Ecto neural progenitor cell (in vitro differentiated cells): Measurements from ENCODE around the gene AGT.
"Not testable (repeated sequence)": the region's sequence is repeated elsewhere in the genome, so short reads cannot be mapped to it uniquely, and the experiment has no call there.

ENCODE experiments used
- DNase-seq: peaks from one replicate; pipeline ENCODE4 v3.0.0-alpha.2; 2018; ENCODE audit warnings: low spot score

The AGT gene

GRCh38 chr1:230707732-230708630 lies 5.9 kb downstream of the AGT start:
- DNase-seq = no peak

GRCh38 chr1:230706887-230707731 lies 6.8 kb downstream of the AGT start:
- DNase-seq = no peak

- DNase-seq = no peak
These were observed 7.8 kb downstream of the AGT start for GRCh38 chr1:230706020-230706699.

- no peak for DNase-seq
These were observed 8.5 kb downstream of the AGT start for GRCh38 chr1:230705289-230706019.

- no peak for DNase-seq
These were observed 9.1 kb downstream of the AGT start for GRCh38 chr1:230704830-230705229.

GRCh38 chr1:230703679-230704385 lies 10.1 kb downstream of the AGT start:
- no peak for DNase-seq

GRCh38 chr1:230702934-230703678 lies 10.8 kb downstream of the AGT start:
- DNase-seq = no peak

GRCh38 chr1:230701895-230702768 lies 11.8 kb downstream of the AGT start:
- DNase-seq = no peak

GRCh38 chr1:230701434-230701833 lies 12.5 kb downstream of the AGT start:
- DNase-seq = no peak

- DNase-seq = no peak
These were observed 13.8 kb downstream of the AGT start for GRCh38 chr1:230700132-230700531.

GRCh38 chr1:230699716-230700115 lies 14.2 kb downstream of the AGT start:
- DNase-seq = no peak

GRCh38 chr1:230698964-230699363 lies 15.0 kb downstream of the AGT start:
- DNase-seq = not testable (repeated sequence)

GRCh38 chr1:230698130-230698529 lies 15.8 kb downstream of the AGT start:
- DNase-seq = no peak

- no peak for DNase-seq
These were observed 17.0 kb downstream of the AGT start for GRCh38 chr1:230696722-230697437.

GRCh38 chr1:230696218-230696617 lies 17.7 kb downstream of the AGT start:
- DNase-seq = no peak

- no peak for DNase-seq
These were observed 18.9 kb downstream of the AGT start for GRCh38 chr1:230694991-230695390.

- DNase-seq = no peak
These were observed 19.5 kb downstream of the AGT start for GRCh38 chr1:230694464-230694863.

GRCh38 chr1:230693777-230694176 lies 20.1 kb downstream of the AGT start:
- DNase-seq = no peak

GRCh38 chr1:230693221-230693620 lies 20.7 kb downstream of the AGT start:
- no peak for DNase-seq
